HG02623 (cell line): Measurements from ENCODE around the gene RNFT2.
"Not testable (repeated sequence)": the region's sequence is repeated elsewhere in the genome, so short reads cannot be mapped to it uniquely, and the experiment has no call there.

Experiments used
- ATAC-seq: cut with Tn5 transposase; IDR thresholded peaks from one replicate; pipeline ENCODE4 v1.9.1; 2021; ENCODE audit warnings: moderate library complexity; ENCODE audit not compliant: unreplicated experiment

RNFT2 gene

GRCh38 chr12:116789562-116789961 is 51.4 kb downstream of the RNFT2 start:
- not testable (repeated sequence) for ATAC-seq

- ATAC-seq: no peak
Measured at GRCh38 chr12:116790066-116790465, 52.0 kb downstream of the RNFT2 start.

- ATAC-seq: no peak
Measured at GRCh38 chr12:116792403-116792802, 54.3 kb downstream of the RNFT2 start.

GRCh38 chr12:116794725-116795124 is 56.6 kb downstream of the RNFT2 start:
- ATAC-seq: no peak

- ATAC-seq: no peak
Measured at GRCh38 chr12:116797885-116798284, 59.8 kb downstream of the RNFT2 start.

- ATAC-seq: no peak
Measured at GRCh38 chr12:116798719-116799118, 60.6 kb downstream of the RNFT2 start.

GRCh38 chr12:116799955-116800354 is 61.8 kb downstream of the RNFT2 start:
- ATAC-seq: no peak

- no peak for ATAC-seq
Measured at GRCh38 chr12:116800918-116801317, 62.8 kb downstream of the RNFT2 start.

- no peak for ATAC-seq
Measured at GRCh38 chr12:116802018-116802417, 63.9 kb downstream of the RNFT2 start.

GRCh38 chr12:116803013-116803736 is 65.1 kb downstream of the RNFT2 start:
- ATAC-seq: no peak

- no peak for ATAC-seq
Measured at GRCh38 chr12:116804051-116804450, 65.9 kb downstream of the RNFT2 start.

- ATAC-seq: no peak
Measured at GRCh38 chr12:116806845-116807440, 68.8 kb downstream of the RNFT2 start.

- no peak for ATAC-seq
Measured at GRCh38 chr12:116807546-116807945, 69.4 kb downstream of the RNFT2 start.

- no peak for ATAC-seq
Measured at GRCh38 chr12:116808113-116809105, 70.3 kb downstream of the RNFT2 start.

GRCh38 chr12:116812238-116812637 is 74.1 kb downstream of the RNFT2 start:
- no peak for ATAC-seq

- ATAC-seq: no peak
Measured at GRCh38 chr12:116813271-116814041, 75.3 kb downstream of the RNFT2 start.

GRCh38 chr12:116814766-116815165 is 76.7 kb downstream of the RNFT2 start:
- not testable (repeated sequence) for ATAC-seq

GRCh38 chr12:116818341-116818856 is 80.3 kb downstream of the RNFT2 start:
- no peak for ATAC-seq

- peak; percentile 79 for ATAC-seq
Measured at GRCh38 chr12:116818948-116819832, 81.1 kb downstream of the RNFT2 start.
